HFFc6 (cell line): Measurements from ENCODE around the gene ACOXL. TPM values are rescaled to one million over a fixed set of nuclear protein-coding genes. Genes with fewer than 3 reads are reported as not detected.

ENCODE experiments used
- DNase-seq: peaks from one replicate; pipeline ENCODE4 v3.0.0-alpha.2; 2018
- H3K27ac Mint-ChIP-seq: 2 replicates; pipeline ENCODE4 v1.8.0; 2020; ENCODE audit warnings: mild to moderate bottlenecking, mixed read lengths
- H3K27me3 Mint-ChIP-seq: 2 replicates; pipeline ENCODE4 v1.8.0; 2021; ENCODE audit warnings: mild to moderate bottlenecking, moderate library complexity, mixed read lengths; ENCODE audit not compliant: insufficient read depth
- H3K36me3 Mint-ChIP-seq: 2 replicates; pipeline ENCODE4 v1.8.0; 2021; ENCODE audit warnings: low read depth, mixed read lengths
- H3K4me1 Mint-ChIP-seq: 2 replicates; pipeline ENCODE4 v1.8.0; 2020; ENCODE audit warnings: low read depth, mixed read lengths
- H3K4me3 Mint-ChIP-seq: 2 replicates; pipeline ENCODE4 v1.8.0; 2020; ENCODE audit warnings: mild to moderate bottlenecking, moderate library complexity, mixed read lengths
- H3K9me3 Mint-ChIP-seq: 2 replicates; pipeline ENCODE4 v1.8.0; 2020; ENCODE audit warnings: mild to moderate bottlenecking, mixed read lengths
- CTCF ChIP-seq: fragments of 200-600 bp; sonication (generic); IDR thresholded peaks from 2 replicates; pipeline ENCODE4 v1.5.0; 2021; ENCODE audit warnings: antibody characterized with exemption, mild to moderate bottlenecking
- total RNA-seq, 6 experiments: library from RNA; stranded (reverse); fragmentation: NEBNext Ultra II Directional; extraction: Animal tissue kit (Norgen Biotek cat#: 25700); gene quantifications; 2 replicates in 1 of 6; 3 replicates in 5 of 6; pipeline ENCODE4 v1.2.3, GENCODE V29; 2021

The ACOXL gene
- total RNA-seq, 6 experiments from 2014 or later, result not detected

- Mint-ChIP-seq H3K4me1 (no peaks in the 10 kb centered on the region), H3K9me3 (peaks cover 8% of the 10 kb centered on the region), H3K36me3 (0 out of 2 replicates have a peak, but pooled peaks cover 7% of the 10 kb centered on the region), H3K27ac (no peak overlapping the region), H3K27me3 (peaks cover 63% of the 10 kb centered on the region), H3K4me3 (no peak overlapping the region)
- no peak for DNase-seq
- TF ChIP-seq CTCF, result no peak
Measured at GRCh38 chr2:110796716-110797301, 64.4 kb downstream of the ACOXL start.

GRCh38 chr2:110799376-110799775, 67.0 kb downstream of the ACOXL start:
- no peak for DNase-seq
- TF ChIP-seq CTCF, result no peak
- Mint-ChIP-seq H3K36me3 (0 out of 2 replicates have a peak, but pooled peaks cover 7% of the 10 kb centered on the region), H3K4me1 (no peaks in the 10 kb centered on the region), H3K27me3 (peaks cover 50% of the 10 kb centered on the region), H3K27ac (no peak overlapping the region), H3K4me3 (no peak overlapping the region), H3K9me3 (peaks cover 8% of the 10 kb centered on the region)

GRCh38 chr2:110800611-110801402, 68.4 kb downstream of the ACOXL start:
- H3K4me3 Mint-ChIP-seq, result no peak overlapping the region
- 0 out of 2 replicates have a peak, but pooled peaks cover 7% of the 10 kb centered on the region for H3K36me3 Mint-ChIP-seq
- peaks cover 8% of the 10 kb centered on the region for H3K9me3 Mint-ChIP-seq
- TF ChIP-seq CTCF, result no peak
- H3K4me1 Mint-ChIP-seq, result no peaks in the 10 kb centered on the region
- no peak for DNase-seq
- H3K27ac Mint-ChIP-seq, result no peak overlapping the region
- H3K27me3 Mint-ChIP-seq, result peaks cover 48% of the 10 kb centered on the region

GRCh38 chr2:110802208-110802932, 70.0 kb downstream of the ACOXL start:
- TF ChIP-seq CTCF, result no peak
- DNase-seq, result no peak
- Mint-ChIP-seq H3K4me3 (no peak overlapping the region), H3K4me1 (no peaks in the 10 kb centered on the region), H3K36me3 (0 out of 2 replicates have a peak, but pooled peaks cover 7% of the 10 kb centered on the region), H3K27ac (no peak overlapping the region), H3K27me3 (peaks cover 49% of the 10 kb centered on the region), H3K9me3 (peaks cover 8% of the 10 kb centered on the region)

GRCh38 chr2:110804433-110804832, 72.1 kb downstream of the ACOXL start:
- 0 out of 2 replicates have a peak, but pooled peaks cover 6% of the 10 kb centered on the region for H3K36me3 Mint-ChIP-seq
- peaks cover 8% of the 10 kb centered on the region for H3K9me3 Mint-ChIP-seq
- no peak for DNase-seq
- no peaks in the 10 kb centered on the region for H3K4me1 Mint-ChIP-seq
- H3K27me3 Mint-ChIP-seq, result peaks cover 47% of the 10 kb centered on the region
- TF ChIP-seq CTCF, result no peak
- no peak overlapping the region for H3K4me3 Mint-ChIP-seq
- H3K27ac Mint-ChIP-seq, result no peak overlapping the region
